GM23338 (cell line): Measurements from ENCODE around the gene TEX29.

Experiments used
- CREB1 ChIP-seq: fragments of 250-450 bp; sonication (Bioruptor Pico); IDR thresholded peaks from 2 replicates; pipeline ENCODE4 v1.5.0; 2020; ENCODE audit warnings: low read depth, mild to moderate bottlenecking, moderate library complexity
- ETS1 ChIP-seq: IDR thresholded peaks from 2 replicates; pipeline ENCODE4 v1.6.1; 2016; ENCODE audit warnings: antibody characterized with exemption
- EZH2 ChIP-seq: fragments of 200-600 bp; sonication (generic); IDR thresholded peaks from one replicate; pipeline ENCODE4 v1.8.0; 2017; ENCODE audit warnings: antibody characterized with exemption, mild to moderate bottlenecking, low read depth; ENCODE audit not compliant: unreplicated experiment
- EZH2phosphoT487 ChIP-seq: fragments of 200-600 bp; sonication (generic); IDR thresholded peaks from one replicate; pipeline ENCODE4 v1.8.1; 2018; ENCODE audit warnings: antibody characterized with exemption; ENCODE audit not compliant: unreplicated experiment
- JUNB ChIP-seq: IDR thresholded peaks from one replicate; pipeline ENCODE4 v1.6.1; 2016; ENCODE audit warnings: antibody characterized with exemption; ENCODE audit not compliant: unreplicated experiment
- NANOG ChIP-seq: IDR thresholded peaks from 2 replicates; pipeline ENCODE4 v1.6.1; 2016; ENCODE audit warnings: antibody characterized with exemption, borderline replicate concordance
- POLR2AphosphoS5 ChIP-seq: IDR thresholded peaks from 2 replicates; pipeline ENCODE4 v1.6.1; 2016; ENCODE audit warnings: antibody characterized with exemption, low read depth
- STAT1 ChIP-seq: IDR thresholded peaks from one replicate; pipeline ENCODE4 v1.6.1; 2016; ENCODE audit warnings: antibody characterized with exemption; ENCODE audit not compliant: unreplicated experiment
- ZNF331 ChIP-seq: fragments of 250-450 bp; sonication (Bioruptor Pico); IDR thresholded peaks from 2 replicates; pipeline ENCODE4 v1.5.0; 2020; ENCODE audit warnings: low read depth, mild to moderate bottlenecking, moderate library complexity
- TF ChIP-seq, protein P1 (sequence below): IDR thresholded peaks from one replicate; pipeline ENCODE4 v1.6.1; 2018; ENCODE audit warnings: antibody characterized with exemption; ENCODE audit not compliant: unreplicated experiment
- TF ChIP-seq, protein P2 (sequence below), 2 experiments: fragments of 200-600 bp in 1 of 2; sonication (generic) in 1 of 2; conservative IDR thresholded peaks; 2 replicates each; pipeline versions ENCODE4 v1.5.1 to v1.6.1; 2016 to 2017; ENCODE audit warnings: antibody characterized with exemption in 2 of 2, low read depth in 2 of 2, mild to moderate bottlenecking in 2 of 2, moderate library complexity in 1 of 2

DNA sequence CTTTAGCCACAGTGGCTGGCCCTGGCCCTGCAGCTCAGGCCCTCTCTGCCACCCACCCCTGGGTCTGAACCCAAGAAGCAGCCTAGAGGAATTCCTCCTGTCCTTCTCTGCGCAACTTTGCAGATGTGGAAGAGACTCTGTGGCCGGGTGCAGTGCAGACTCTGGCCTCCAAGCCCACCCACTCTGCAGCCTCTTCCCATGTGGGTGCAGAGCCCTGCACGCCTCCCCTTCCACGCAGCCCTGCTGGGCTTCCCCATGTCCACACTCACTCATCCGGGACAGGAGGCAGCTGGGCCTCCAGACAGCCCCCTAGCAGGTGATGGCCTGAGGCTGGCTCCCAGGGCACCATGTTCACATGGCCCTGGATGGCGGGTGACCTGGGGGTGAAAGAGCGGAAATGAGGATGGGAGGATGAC, 2.5 kb downstream of the TEX29 start:
- TF ChIP-seq EZH2: no peak
- TF ChIP-seq, protein P1, sequence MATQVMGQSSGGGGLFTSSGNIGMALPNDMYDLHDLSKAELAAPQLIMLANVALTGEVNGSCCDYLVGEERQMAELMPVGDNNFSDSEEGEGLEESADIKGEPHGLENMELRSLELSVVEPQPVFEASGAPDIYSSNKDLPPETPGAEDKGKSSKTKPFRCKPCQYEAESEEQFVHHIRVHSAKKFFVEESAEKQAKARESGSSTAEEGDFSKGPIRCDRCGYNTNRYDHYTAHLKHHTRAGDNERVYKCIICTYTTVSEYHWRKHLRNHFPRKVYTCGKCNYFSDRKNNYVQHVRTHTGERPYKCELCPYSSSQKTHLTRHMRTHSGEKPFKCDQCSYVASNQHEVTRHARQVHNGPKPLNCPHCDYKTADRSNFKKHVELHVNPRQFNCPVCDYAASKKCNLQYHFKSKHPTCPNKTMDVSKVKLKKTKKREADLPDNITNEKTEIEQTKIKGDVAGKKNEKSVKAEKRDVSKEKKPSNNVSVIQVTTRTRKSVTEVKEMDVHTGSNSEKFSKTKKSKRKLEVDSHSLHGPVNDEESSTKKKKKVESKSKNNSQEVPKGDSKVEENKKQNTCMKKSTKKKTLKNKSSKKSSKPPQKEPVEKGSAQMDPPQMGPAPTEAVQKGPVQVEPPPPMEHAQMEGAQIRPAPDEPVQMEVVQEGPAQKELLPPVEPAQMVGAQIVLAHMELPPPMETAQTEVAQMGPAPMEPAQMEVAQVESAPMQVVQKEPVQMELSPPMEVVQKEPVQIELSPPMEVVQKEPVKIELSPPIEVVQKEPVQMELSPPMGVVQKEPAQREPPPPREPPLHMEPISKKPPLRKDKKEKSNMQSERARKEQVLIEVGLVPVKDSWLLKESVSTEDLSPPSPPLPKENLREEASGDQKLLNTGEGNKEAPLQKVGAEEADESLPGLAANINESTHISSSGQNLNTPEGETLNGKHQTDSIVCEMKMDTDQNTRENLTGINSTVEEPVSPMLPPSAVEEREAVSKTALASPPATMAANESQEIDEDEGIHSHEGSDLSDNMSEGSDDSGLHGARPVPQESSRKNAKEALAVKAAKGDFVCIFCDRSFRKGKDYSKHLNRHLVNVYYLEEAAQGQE: no peak
- TF ChIP-seq, protein P2, sequence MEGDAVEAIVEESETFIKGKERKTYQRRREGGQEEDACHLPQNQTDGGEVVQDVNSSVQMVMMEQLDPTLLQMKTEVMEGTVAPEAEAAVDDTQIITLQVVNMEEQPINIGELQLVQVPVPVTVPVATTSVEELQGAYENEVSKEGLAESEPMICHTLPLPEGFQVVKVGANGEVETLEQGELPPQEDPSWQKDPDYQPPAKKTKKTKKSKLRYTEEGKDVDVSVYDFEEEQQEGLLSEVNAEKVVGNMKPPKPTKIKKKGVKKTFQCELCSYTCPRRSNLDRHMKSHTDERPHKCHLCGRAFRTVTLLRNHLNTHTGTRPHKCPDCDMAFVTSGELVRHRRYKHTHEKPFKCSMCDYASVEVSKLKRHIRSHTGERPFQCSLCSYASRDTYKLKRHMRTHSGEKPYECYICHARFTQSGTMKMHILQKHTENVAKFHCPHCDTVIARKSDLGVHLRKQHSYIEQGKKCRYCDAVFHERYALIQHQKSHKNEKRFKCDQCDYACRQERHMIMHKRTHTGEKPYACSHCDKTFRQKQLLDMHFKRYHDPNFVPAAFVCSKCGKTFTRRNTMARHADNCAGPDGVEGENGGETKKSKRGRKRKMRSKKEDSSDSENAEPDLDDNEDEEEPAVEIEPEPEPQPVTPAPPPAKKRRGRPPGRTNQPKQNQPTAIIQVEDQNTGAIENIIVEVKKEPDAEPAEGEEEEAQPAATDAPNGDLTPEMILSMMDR (conservative IDR thresholded peaks at IDR 0.05; ENCODE audit: low read depth in 2 of 2): no peak
- TF ChIP-seq POLR2AphosphoS5: no peak
- TF ChIP-seq ZNF331: no peak
- TF ChIP-seq CREB1 (CRISPR knock-in tag): no peak
- no peak for TF ChIP-seq EZH2phosphoT487
- no peak for TF ChIP-seq ETS1
- no peak for TF ChIP-seq JUNB
- TF ChIP-seq NANOG: no peak
- TF ChIP-seq STAT1: no peak
